ENCODE data around the gene FAM98C.

Gene FAM98C

DNA sequence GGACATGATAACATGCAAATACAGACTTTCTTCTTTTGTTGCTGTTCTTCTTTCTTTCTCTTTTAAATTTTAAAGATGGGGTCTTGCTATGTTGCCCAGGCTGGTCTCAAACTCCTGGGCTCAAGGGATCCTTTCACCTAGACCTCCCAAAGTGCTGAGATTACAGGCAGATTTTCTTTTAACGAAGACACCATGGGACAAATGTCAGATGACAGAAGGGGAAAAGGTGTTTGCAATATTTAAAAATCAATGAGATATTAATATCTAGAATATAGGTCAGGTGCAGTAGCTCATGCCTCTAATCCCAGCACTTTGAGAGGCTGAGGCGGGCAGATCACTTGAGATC lies 26.9 kb downstream of the FAM98C start:
- DNase-seq: no peak

DNA sequence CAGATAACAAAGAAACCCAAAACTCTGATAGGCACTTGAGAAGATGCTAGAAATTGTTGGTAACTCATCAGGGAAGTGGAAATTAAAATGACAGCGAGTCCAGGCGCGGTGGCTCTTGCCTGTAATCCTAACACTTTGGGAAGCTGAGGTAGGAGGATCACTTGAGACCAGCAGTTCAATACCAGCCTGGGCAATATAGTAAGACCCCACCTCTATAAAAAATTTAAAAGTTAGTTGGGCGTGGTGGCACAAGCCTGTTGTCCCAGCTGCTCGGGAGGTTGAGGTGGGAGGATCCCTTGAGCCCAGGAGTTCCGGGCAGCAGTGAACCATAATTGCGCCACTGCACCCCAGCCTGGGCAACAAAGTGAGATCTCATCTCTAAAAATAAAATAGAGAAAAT lies 28.0 kb downstream of the FAM98C start:
- DNase-seq: no peak

DNA sequence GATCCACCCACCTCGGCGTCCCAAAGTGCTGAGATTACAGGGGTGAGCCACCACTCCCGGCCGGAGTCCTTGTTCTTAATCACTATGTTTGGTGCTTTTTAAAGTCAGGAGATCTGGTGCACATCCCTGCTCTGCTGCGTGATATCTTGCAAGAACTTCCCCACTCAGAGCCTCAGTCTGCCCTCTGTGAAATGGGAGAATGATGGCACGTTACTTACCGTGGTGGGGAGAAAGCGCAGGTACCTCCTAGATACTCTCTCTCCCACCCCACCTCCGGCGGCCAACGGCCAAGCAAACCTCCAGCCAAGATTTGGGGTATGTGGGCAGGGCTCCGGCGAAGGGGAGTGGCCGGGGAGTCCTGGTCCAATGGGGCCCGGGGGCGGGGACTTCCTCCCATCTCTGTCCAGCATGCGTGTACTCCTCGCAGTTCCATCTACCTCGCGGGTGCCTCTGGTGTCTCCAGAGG lies 30.4 kb downstream of the FAM98C start, which contains the start of gene RYR1:
Gene RYR1, plus strand, starts transcription at position 424 of the 466 bp plus-strand sequence. CDS start 139 bp downstream, outside the sequence.
- DNase-seq: no peak

DNA sequence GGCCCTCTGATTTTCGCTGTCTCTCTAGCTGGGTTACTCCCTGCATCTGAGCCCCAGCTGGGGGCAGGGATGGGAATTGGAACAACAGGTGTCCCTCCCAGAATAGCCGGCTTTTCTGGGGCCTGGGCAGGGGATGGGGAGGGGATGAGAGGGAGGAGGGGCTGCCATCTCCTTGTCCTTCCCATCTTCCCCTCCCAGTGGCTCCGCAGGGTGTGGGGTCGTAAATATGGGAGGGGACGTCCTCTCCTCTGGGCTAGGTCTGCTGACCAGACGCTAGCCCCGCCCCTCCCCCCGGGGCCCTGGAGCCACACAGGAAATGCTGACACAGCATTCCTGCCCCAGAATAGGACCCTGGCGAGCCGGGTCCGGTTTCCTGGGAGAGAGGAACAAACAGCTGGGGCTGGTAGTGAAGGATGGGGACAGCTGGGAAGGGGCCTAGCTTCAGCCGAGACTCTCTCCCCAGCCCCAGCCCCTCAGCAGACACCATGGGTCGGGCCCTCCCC lies 31.7 kb downstream of the FAM98C start:
- DNase-seq: no peak

DNA sequence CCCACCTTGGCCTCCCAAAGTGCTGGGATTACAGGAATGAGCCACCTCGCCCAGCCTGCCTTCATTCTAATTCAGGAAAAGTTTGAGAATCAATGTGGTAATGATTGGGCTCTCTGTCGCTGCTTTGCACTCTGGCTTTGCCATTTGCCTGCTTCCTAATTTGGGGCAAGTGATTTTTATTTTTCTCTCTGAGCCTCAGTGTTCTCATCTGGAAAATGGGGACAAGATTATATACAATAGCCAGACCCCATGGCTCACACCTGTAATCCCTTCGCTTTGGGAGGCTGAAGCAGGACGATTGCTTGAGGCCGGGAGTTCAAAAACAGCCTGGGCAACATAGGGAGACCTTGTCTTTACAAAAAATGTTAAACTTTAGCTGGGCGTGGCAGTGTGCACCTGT lies 34.4 kb downstream of the FAM98C start:
- no peak for DNase-seq

DNA sequence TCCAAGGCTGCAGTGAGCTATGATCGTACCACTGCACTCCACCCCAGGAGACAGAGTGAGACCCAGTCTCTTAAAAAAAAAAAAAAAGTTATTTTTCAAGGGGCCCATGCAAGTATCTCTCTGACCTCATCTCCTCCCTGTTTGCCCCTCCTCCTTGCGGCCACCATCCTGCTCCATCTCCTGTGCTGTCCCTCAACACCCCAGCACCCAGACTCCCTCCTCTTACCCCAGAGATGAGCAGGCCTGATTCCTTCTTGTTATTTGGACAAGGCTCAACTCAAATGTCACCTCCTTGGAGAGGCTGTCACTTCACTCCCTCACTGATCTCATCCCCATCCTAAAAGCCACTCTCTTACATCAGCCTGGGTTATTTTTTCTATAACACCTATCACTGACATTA lies 35.0 kb downstream of the FAM98C start:
- DNase-seq: no peak

DNA sequence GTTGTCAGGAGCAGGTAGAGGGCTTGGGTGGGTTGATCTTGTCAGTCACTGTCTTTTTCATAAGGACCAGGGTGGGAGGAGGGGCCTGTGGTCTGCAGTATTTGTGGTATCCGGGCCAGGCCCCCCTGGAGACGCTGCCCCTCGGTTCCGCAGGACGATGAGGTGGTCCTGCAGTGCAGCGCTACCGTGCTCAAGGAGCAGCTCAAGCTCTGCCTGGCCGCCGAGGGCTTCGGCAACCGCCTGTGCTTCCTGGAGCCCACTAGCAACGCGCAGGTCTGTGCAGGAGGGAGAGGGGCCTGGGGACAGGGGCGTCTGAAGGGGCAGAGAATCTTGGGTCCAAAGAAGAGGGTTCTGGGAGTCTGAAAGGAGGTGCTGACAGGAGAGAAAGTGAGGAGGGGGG lies 37.7 kb downstream of the FAM98C start:
- DNase-seq: no peak

DNA sequence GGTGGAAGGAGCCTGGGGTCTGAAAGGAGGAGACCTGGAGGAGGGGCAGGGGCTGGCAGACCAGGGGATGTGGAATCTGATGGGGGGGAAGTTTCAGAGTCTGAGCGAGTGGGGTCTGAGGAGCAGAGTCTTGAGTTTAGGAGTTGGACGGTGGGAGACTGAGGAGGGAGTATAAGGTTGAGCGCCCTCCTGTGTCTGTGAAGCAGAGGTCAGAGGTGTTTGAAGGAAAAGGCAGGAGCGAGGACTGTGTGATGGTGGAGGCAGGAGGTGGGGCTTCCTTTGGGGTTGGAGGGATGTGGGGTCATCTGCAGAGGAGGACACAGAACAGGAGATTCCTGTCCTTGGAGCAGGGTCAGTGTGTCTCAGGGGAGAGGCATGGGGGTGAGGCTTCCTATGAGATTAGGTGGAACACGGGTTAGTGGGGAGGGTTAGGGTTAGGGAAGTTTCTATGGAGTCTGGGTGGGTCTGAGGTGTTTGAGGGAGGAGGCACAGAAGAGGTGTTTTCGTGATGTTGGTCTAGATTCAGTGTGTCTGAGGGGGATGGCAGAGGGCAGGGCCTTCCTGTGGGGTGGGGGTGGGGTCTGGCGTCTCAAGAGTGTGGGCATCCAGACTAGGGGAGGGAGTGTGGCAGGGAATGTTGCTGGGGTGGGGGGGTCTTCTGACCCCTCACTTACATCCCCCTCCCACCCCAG lies 38.9 kb downstream of the FAM98C start:
- DNase-seq: no peak

DNA sequence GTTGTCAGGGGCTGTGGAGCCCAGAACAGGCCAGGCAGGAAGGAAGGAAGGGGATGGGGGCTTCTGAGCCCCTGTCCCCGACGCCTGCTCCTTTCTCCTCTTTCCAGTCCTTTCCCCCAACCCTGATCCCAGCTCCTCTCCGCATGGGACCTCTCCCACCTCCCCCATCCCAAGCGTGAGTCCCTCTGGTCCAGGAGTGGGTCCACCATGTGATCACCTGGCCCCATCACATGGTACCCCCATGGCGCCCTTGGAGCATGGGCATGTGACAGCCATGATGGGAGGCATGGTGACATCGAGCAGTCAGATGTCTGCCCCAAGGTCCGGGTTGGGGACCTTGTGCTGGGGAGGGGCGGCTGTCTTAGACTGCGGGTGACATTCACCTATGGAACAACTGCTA lies 39.8 kb downstream of the FAM98C start:
- no peak for DNase-seq

DNA sequence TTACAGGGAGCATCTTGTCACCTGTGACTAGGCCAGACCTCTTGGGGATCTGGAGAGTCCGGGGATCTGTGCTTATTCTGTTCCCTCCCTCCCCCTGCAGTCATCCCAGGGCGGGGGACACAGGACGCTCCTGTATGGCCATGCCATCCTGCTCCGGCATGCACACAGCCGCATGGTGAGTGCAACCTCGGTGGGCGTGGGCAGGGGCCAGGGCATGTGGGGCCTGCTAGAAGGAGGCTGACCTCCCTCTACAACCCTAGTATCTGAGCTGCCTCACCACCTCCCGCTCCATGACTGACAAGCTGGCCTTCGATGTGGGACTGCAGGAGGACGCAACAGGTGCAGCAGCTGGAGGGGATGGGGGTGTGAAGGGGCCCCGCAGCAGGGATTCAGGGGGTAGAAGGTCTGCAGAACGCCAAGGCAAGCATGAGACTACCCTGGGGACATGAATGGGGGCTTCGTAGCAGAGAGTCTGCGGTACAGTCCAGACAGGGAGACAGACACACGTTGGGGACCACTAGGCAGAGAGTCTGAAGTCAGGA lies 40.6 kb downstream of the FAM98C start:
- no peak for DNase-seq

DNA sequence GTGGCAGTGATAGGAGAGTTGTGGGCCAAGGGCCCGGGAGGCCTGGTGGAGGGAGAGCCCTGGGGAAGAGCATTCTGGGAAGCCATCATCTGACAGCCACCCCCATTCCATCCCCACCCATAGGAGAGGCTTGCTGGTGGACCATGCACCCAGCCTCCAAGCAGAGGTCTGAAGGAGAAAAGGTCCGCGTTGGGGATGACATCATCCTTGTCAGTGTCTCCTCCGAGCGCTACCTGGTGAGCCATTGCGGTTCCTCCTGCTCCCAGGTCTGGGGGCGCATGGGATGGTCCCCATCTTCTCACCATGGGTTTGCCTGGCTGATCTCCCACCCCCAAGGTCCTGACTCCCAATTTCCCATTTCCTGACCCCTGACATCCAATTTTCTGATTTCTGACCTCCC lies 41.1 kb downstream of the FAM98C start:
- no peak for DNase-seq

DNA sequence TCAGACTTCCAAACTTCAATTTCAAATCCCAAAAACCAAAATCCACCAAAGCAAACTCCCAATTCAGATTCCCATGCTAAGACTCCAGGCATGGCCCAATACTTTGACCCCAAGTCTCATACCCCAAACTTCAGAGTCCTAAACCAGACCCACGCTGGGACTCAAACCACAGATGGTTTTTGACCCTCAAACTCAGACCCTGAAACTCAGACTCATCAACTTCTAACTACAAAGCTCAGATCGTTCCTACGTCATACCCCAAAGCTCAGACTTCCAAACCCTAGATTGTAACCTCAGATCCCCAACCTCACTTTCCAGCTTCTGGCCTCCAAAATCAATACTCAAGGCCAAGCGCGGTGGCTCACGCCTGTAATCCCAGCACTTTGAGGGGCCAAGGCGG lies 42.5 kb downstream of the FAM98C start:
- DNase-seq: no peak

DNA sequence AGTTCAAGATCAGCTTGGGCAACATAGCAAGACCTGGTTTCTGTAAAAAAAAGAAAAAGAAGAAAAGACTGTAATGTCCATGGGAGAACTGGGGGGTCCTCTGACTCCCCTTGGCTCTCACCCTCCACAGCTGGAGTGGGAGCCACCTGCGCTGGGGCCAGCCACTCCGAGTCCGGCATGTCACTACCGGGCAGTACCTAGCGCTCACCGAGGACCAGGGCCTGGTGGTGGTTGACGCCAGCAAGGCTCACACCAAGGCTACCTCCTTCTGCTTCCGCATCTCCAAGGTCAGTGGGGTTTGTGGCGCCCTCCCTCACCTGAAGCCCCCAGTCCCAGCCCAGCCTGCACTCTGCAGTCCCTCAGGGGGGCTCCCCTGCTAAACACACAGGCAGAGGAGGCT lies 45.3 kb downstream of the FAM98C start:
- no peak for DNase-seq

DNA sequence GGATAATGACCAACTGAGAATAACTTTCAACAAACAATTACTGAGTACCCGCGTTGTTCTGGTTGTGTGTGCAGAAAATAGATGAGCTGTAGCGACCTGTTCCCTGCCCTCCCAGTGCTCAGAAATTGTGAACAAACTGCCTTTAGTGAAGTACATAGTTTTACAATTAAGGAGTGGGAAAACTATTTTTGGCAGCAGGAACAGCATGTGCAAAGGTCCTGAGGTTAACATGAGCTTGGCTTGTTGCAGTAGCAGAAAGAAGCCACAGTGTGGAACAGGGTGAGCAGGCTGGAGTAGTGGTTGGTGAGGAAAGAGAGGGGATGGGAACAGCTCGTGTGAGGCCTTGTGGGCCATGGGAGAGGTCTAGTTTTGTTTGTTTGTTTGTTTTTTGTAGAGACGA lies 46.6 kb downstream of the FAM98C start:
- no peak for DNase-seq

DNA sequence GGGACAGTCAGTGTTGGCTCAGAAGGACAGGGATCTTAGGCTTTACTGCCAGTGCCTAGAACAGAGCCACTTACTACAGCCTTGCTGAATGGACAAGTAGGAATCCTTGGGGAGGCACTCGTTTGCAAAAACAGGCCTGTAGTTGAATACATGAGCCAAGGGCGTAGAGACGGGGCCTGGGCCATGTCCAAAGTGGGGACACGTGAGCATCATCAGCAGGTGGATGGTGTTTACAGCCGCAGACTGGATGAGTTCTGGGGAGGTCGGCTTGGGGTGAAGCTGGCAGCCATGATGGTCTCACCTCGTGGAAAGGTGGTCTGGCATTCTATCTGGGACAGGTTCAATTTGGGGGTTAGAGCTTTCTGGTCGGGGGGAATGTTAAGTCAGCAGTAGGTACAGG lies 48.1 kb downstream of the FAM98C start:
- no peak for DNase-seq

DNA sequence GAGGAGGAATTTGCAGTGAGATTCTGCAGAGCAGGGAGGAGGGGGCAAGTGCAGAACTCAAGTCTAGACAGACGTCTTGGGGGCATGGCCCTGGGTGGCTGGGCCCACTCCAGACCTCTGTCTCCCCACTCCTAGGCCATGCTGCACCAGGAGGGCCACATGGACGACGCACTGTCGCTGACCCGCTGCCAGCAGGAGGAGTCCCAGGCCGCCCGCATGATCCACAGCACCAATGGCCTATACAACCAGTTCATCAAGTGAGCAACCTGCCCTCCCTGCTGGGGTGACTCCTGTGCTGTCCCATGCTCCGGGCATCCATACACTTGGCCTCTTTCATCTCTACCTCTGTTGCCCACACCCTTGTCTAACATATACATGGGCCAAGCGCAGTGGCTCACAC lies 48.7 kb downstream of the FAM98C start:
- DNase-seq: no peak

DNA sequence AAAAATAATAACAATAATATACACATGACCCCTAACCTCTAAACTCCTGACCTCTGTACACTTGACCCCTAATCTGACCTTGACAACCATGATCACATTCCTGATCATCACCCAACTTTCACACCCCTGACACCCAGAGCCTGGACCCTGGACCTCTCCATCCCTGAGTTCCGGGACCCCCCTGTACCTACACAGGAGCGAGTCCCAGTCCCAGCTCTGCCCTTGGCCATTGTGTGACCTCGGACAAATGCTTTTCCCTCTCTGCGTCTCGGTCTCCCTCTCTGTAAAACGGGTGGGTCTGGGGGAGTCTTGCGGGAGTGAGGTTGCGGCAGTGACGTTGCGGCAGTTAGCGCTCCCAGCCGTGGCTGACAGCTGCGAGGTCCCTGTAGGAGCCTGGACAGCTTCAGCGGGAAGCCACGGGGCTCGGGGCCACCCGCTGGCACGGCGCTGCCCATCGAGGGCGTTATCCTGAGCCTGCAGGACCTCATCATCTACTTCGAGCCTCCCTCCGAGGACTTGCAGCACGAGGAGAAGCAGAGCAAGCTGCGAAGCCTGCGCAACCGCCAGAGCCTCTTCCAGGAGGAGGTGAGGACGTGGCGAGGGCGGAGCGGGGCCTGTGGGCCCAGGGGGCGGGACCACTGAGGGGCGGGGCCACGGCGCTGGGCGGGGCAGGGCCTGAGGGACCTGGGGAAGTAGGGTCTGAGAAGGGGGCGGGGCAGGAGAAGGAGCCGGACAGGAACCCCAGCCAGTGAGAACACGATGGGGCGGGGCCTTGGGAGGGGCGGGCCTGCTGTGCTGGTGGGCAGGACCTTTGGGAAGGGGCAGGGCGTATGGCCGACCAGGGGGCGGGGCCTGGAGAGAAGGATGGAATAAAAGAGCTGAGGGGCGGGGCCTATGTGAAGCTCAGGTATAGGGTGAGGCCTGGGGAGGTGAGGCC lies 49.8 kb downstream of the FAM98C start:
- DNase-seq: no peak

DNA sequence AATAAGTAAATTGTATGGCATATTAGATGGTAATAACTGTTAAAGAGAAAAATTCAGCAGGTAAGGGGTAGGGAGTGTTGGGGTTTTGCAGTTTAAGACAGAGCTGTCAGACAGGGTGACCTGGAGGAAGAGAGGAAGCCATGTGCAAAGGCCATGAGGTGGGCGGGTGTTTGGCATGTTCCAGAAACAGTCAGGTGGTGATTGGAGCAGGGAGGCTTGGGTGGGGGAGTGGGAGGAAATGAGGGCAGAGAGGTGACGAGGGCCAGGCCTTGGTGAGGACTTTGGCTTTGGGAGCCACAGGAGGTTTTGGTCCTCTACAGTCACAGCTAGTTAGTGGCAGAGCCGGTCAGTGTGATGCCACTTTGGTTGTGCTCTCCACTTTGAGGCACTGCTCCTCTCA lies 50.7 kb downstream of the FAM98C start:
- DNase-seq: no peak

DNA sequence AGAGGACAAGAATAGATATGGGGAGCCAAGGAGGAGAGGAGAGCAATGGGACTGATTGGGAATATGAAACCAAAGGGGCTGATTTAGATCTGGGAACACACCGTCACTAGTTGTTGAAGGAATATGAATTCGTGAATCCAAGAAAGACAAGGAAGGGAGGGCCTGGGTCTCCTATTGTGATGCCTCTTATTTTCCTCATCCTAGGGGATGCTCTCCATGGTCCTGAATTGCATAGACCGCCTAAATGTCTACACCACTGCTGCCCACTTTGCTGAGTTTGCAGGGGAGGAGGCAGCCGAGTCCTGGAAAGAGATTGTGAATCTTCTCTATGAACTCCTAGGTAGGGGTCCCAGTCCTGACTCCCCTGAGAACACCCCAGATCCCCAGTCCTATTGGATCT lies 52.1 kb downstream of the FAM98C start:
- DNase-seq: no peak

DNA sequence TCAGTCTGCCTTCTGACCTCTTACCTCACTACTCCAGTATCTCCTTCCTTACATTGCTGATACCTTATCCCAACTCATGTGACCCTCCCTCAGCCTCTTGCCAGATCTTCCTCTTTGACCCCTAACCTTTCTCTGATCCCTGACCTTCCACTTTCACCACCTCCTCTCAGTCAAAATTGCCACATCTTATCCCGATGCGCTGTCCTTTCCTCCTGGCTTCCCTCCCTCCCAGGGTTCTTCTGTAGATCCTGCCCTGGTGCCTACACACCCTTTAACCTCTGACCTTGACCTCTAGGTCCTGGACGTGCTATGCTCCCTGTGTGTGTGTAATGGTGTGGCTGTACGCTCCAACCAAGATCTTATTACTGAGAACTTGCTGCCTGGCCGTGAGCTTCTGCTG lies 54.3 kb downstream of the FAM98C start:
- no peak for DNase-seq

DNA sequence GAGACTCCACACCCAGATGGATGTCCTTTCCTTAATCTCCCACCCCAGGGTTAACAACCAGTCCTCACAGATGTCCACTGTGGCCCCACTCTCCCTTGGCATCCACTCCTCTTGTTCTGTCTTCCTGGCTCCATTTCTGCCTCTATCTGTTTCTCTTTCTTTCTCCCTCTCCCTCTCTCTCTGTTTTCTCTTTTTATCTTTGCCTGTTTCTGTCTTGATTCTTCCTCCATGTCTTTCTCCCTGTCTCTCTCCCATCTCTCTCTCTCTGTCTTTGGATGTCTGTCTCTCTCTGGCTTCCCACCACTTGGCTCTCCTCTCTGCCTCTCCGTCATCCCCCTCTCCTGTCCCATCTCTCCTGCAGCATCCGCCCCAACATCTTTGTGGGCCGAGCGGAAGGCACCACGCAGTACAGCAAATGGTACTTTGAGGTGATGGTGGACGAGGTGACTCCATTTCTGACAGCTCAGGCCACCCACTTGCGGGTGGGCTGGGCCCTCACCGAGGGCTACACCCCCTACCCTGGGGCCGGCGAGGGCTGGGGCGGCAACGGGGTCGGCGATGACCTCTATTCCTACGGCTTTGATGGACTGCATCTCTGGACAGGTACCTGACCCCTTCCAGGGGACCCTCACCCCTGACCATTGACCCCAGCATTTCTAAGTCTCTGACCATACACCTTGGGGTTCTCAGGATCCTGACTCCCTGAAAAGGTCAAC lies 55.0 kb downstream of the FAM98C start:
- no peak for DNase-seq
